Psoas muscle (tissue), 8 donors: ENCODE data around the gene EXPH5. TPM values are rescaled to one million over a fixed set of nuclear protein-coding genes. Genes with fewer than 3 reads are reported as not detected.

Experiments
- ATAC-seq, 4 donors: fragments of 200-7000 bp; cut with Tn5 transposase; one replicate each; pipeline ENCODE4 v1.9.1; 2020; ENCODE audit warnings: moderate library complexity in 3 of 4, mild to moderate bottlenecking in 2 of 4
- DNase-seq, 2 donors: peaks; one replicate each; pipeline ENCODE4 v3.0.0-alpha.2; 2020
- H3K27ac ChIP-seq: fragments of 200-600 bp; one replicate; pipeline ENCODE4 v1.8.0; 2022
- H3K27me3 ChIP-seq, 3 donors: fragments of 200-600 bp in 1 of 3; one replicate each; pipeline versions ENCODE4 v1.6.1 to v1.8.0; 2013 to 2022; ENCODE audit warnings: low read length in 2 of 3, mild to moderate bottlenecking in 2 of 3, moderate library complexity in 1 of 3; ENCODE audit not compliant: insufficient read depth in 3 of 3
- H3K36me3 ChIP-seq, 2 donors: fragments of 200-600 bp in 1 of 2; one replicate each; pipeline versions ENCODE4 v1.6.1 to v1.8.0; 2013 to 2022; ENCODE audit warnings: low read depth in 1 of 2, mild to moderate bottlenecking in 1 of 2, moderate library complexity in 1 of 2; ENCODE audit not compliant: insufficient read depth in 1 of 2
- H3K4me1 ChIP-seq: fragments of 200-600 bp; one replicate; pipeline ENCODE4 v1.8.0; 2022
- H3K4me3 ChIP-seq: fragments of 200-600 bp; one replicate; pipeline ENCODE4 v1.8.0; 2022; ENCODE audit warnings: mild to moderate bottlenecking
- H3K9me3 ChIP-seq: fragments of 200-600 bp; one replicate; pipeline ENCODE4 v1.8.0; 2022
- WGBS, 3 donors: extraction: QIAGEN DNeasy Blood & Tissue Kit; methylation state at CpG; one replicate each; pipeline versions ENCODE4 v1.1.6 to v1.1.7; 2013; 5-methylcytosine and 5-hydroxymethylcytosine counted together
- intact Hi-C, 2 donors: fragments of 100-400 bp; cut with DNase I; formaldehyde crosslinking; loops; one replicate each; pipeline versions ENCODE4 v1.11.0 to v1.14.2; 2022
- polyA plus RNA-seq, 3 donors: library from polyadenylated mRNA; stranded (reverse); fragments of 200-250 nt; gene quantifications; one replicate each; pipeline ENCODE4 v1.2.3, GENCODE V29; 2013
- total RNA-seq, 4 donors: library from RNA; stranded (reverse); fragmentation: NEBNext Ultra II Directional in 2 of 4; extraction: Animal tissue kit (Norgen Biotek cat#: 25700) in 2 of 4; gene quantifications; one replicate each; pipeline versions ENCODE4 v1.2.1 to v1.2.4, GENCODE V29; 2021 to 2023
- TF ChIP-seq, protein P1 (sequence below): fragments of 200-600 bp; IDR thresholded peaks from one replicate; pipeline ENCODE4 v1.8.0; 2022; ENCODE audit warnings: antibody characterized with exemption
- donor health status: healthy with polysubstance abuse.
- donor health status: DM: no; HTN: no; CAD: no; lungs with moderate emphysema.
- donor health status: Bipolar disorder and iron deficiency.
- donor health status: healthy.
- donor health status: DM: yes; HTN: yes; CAD: no.
- donor health status: DM: no; HTN: no; CAD: no.
- donor health status: DM: no; HTN: no; CAD: no.
- donor health status: DM: yes; HTN: yes; CAD: no.

Gene EXPH5
- total and polyA plus RNA-seq, 7 donors = 0.01 to 0.58 (median 0.15) TPM

DNA sequence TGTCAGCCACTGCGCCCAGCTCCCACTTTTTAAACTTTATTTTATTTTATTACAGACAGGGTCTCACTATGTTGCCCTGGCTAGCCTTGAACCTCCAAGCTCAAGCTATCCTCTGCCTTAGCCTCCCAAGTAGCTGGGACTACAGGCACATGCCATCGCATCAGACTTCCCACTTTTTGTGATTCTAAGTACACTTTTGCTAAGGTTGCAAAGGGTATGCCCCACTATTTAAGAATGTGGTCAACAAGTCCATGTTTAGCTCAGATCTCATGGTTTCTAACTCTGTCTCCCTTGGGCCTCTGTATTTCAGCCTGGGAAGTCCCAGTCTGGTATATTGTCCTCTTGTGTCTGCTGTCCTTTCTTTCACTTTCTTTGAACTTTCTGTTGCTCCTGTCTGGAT, 35.3 kb downstream of the EXPH5 start:
- intact Hi-C loops = no loop called here
- 92 to 94% (median 93%) methylated on average over 2 of the region's 2 CpGs for WGBS, 3 donors
- DNase-seq (no peak), ATAC-seq (no peak)
- H3K27ac ChIP-seq = no peak overlapping the region
- no peaks in the 10 kb centered on the region for H3K9me3 ChIP-seq
- H3K4me3 ChIP-seq = no peak overlapping the region
- TF ChIP-seq, protein P1, sequence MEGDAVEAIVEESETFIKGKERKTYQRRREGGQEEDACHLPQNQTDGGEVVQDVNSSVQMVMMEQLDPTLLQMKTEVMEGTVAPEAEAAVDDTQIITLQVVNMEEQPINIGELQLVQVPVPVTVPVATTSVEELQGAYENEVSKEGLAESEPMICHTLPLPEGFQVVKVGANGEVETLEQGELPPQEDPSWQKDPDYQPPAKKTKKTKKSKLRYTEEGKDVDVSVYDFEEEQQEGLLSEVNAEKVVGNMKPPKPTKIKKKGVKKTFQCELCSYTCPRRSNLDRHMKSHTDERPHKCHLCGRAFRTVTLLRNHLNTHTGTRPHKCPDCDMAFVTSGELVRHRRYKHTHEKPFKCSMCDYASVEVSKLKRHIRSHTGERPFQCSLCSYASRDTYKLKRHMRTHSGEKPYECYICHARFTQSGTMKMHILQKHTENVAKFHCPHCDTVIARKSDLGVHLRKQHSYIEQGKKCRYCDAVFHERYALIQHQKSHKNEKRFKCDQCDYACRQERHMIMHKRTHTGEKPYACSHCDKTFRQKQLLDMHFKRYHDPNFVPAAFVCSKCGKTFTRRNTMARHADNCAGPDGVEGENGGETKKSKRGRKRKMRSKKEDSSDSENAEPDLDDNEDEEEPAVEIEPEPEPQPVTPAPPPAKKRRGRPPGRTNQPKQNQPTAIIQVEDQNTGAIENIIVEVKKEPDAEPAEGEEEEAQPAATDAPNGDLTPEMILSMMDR = no peak
- no peaks in the 10 kb centered on the region for H3K36me3 ChIP-seq
- H3K4me1 ChIP-seq = peaks cover 4% of the 10 kb centered on the region
- H3K27me3 ChIP-seq = no peaks in the 10 kb centered on the region

DNA sequence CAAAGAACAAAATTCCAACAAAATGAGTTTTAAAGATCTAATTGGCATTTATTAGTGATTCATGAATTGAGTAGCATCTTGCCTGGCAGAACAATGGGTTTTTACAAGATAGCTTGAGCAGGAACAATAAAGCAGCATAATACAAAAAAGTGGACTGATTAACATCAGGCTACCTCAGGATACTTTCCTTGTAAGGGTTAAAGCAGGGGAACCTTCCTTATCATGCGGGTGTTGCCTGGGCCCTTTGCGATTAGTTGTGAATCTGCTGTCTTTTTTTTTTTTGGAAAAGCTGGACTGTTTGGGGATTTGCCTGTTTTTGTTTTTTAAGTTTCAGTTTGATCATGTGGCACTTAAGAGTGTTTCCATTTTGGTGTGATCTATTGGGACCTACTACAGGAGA, 37.5 kb downstream of the EXPH5 start:
- TF ChIP-seq, protein P1 = no peak
- no peaks in the 10 kb centered on the region for H3K9me3 ChIP-seq
- no peak overlapping the region for H3K4me3 ChIP-seq
- H3K27me3 ChIP-seq = no peaks in the 10 kb centered on the region
- ATAC-seq (no peak), DNase-seq (no peak)
- intact Hi-C loops = no loop called here
- no peaks in the 10 kb centered on the region for H3K4me1 ChIP-seq
- H3K36me3 ChIP-seq = no peaks in the 10 kb centered on the region
- WGBS, 3 donors = 66 to 69% (median 67%) methylated on average over 2 of the region's 2 CpGs
- no peak overlapping the region for H3K27ac ChIP-seq

DNA sequence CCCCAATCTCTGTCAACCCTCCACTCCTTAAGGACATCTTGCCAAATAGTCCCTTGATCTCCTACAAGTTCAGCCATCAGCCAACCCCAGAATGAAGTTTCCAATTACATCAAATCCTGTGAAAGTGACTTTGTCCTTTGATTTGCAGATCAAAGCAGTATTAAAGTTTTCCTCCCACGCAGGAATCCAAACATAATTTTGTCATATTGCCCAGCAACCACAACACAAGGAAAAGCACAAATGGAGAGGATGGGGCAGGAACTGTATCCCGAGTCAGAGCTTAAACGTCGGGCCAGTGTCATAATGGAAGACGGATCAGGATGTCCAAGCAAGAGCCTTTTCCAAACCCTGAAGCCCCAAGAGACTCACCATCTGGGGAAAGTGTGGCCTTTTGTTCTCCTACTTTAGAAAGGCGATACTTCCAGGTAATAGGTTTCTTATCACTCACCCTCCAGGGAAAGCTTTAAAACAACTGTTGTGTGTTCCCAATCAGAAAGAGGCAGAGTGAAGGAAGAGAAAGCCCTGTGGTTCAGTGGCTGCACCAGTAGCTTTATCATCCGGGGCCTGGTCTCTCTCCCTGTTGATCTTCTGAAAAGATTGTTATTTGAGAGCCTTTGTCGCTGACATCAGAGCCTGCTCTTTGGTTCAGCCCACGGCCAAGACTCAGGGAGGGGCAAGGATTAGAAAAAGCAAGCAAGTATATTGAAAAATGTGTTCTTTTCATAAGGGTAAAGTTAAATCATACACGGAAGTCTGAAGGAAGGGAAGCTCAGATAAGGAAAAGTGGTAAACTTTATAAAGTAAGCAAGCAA, 41.7 kb downstream of the EXPH5 start:
- H3K4me1 ChIP-seq = no peaks in the 10 kb centered on the region
- ATAC-seq (no peak), DNase-seq (no peak)
- TF ChIP-seq, protein P1 = no peak
- H3K9me3 ChIP-seq = no peaks in the 10 kb centered on the region
- WGBS, 3 donors = 26 to 41% (median 26%) methylated on average over 10 of the region's 10 CpGs
- no peaks in the 10 kb centered on the region for H3K27me3 ChIP-seq
- H3K4me3 ChIP-seq = no peak overlapping the region
- no peaks in the 10 kb centered on the region for H3K36me3 ChIP-seq
- intact Hi-C loops = no loop called here
- H3K27ac ChIP-seq = no peak overlapping the region

DNA sequence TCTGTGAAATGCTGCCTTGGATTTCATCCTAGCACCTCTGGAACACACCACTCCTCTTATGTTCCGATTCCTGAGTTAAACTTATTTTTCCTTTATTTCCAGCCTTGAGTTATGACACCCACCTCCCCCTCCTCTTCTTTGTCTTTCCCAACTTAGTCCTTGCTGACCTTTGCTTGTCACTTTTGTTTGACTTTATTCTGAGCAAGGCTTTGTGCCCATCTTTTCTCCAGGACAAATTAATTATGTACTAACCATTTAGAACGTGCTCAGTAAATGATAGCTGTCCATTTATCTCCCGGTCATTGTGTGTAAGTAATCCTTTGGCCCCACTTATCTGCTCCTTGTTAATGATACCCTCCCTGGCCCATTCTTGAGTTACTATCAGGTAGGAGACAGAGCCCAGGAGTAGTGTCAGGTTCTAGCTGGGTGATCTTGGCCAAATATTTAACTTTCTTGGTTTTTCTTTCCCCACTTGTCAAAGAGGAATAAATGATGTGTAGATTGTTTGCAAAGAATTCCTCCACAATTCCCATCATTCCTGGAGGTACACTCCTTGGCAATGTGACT, 44.2 kb downstream of the EXPH5 start:
- TF ChIP-seq, protein P1 = no peak
- 65 to 71% (median 69%) methylated on average over 3 of the region's 3 CpGs for WGBS, 3 donors
- ATAC-seq = no peak

More for the DNA sequence above, 44.2 kb downstream of the EXPH5 start:
- intact Hi-C loops = no loop called here
- no peak overlapping the region for H3K27ac ChIP-seq
- no peaks in the 10 kb centered on the region for H3K9me3 ChIP-seq
- no peaks in the 10 kb centered on the region for H3K27me3 ChIP-seq
- H3K4me3 ChIP-seq = no peak overlapping the region
- H3K36me3 ChIP-seq = no peaks in the 10 kb centered on the region
- no peak for DNase-seq
- no peaks in the 10 kb centered on the region for H3K4me1 ChIP-seq
